MM.1S (cell line): ENCODE data around the gene CD276.

Experiments
- DNase-seq: peaks from one replicate; pipeline ENCODE4 v3.0.0-alpha.2; 2015
- H2AFZ ChIP-seq: fragments of 300-600 bp; sonication (generic); 2 replicates; pipeline ENCODE4 v1.6.0; 2016; ENCODE audit warnings: antibody characterized with exemption, low read length
- H3F3A ChIP-seq: fragments of 300-600 bp; sonication (generic); 2 replicates; pipeline ENCODE4 v1.6.1; 2016; ENCODE audit warnings: mild to moderate bottlenecking, antibody characterized with exemption, low read length, moderate library complexity, mixed read lengths; ENCODE audit not compliant: insufficient read depth
- H3K27ac ChIP-seq: fragments of 300-600 bp; sonication (generic); 2 replicates; pipeline ENCODE4 v1.5.1; 2016; ENCODE audit warnings: mild to moderate bottlenecking, low read length
- H3K27me3 ChIP-seq: fragments of 300-600 bp; sonication (generic); replicated peaks from 2 replicates; pipeline ENCODE4 v1.6.0; 2016; ENCODE audit warnings: low read length; ENCODE audit not compliant: insufficient read depth
- H3K36me3 ChIP-seq: fragments of 300-600 bp; sonication (generic); replicated peaks from 2 replicates; pipeline ENCODE4 v1.6.1; 2016; ENCODE audit warnings: mild to moderate bottlenecking, low read length, mixed read lengths; ENCODE audit not compliant: insufficient read depth
- H3K4me1 ChIP-seq: fragments of 300-600 bp; sonication (generic); 2 replicates; pipeline ENCODE4 v1.6.1; 2016; ENCODE audit warnings: low read length, mixed read lengths
- H3K4me2 ChIP-seq: fragments of 300-600 bp; sonication (generic); 2 replicates; pipeline ENCODE4 v1.6.0; 2016; ENCODE audit warnings: low read depth, low read length
- H3K4me3 ChIP-seq: fragments of 300-600 bp; sonication (generic); 2 replicates; pipeline ENCODE4 v1.5.1; 2016; ENCODE audit warnings: low read length, mixed read lengths
- H3K79me2 ChIP-seq: fragments of 300-600 bp; sonication (generic); 2 replicates; pipeline ENCODE4 v1.6.1; 2016; ENCODE audit warnings: mixed run types, low read length, mixed read lengths
- H3K9ac ChIP-seq: fragments of 300-600 bp; sonication (generic); 2 replicates; pipeline ENCODE4 v1.6.1; 2016; ENCODE audit warnings: low read length, mixed read lengths
- H3K9me2 ChIP-seq: fragments of 300-600 bp; sonication (generic); replicated peaks from 2 replicates; pipeline ENCODE4 v1.6.1; 2016; ENCODE audit warnings: mild to moderate bottlenecking, low read length, mixed read lengths; ENCODE audit not compliant: insufficient read depth
- H3K9me3 ChIP-seq: fragments of 300-600 bp; sonication (generic); replicated peaks from 2 replicates; pipeline ENCODE4 v1.6.1; 2016; ENCODE audit warnings: mild to moderate bottlenecking, low read length, mixed read lengths; ENCODE audit not compliant: insufficient read depth
- H4K20me1 ChIP-seq: fragments of 300-600 bp; sonication (generic); 2 replicates; pipeline ENCODE4 v1.6.1; 2016; ENCODE audit warnings: mild to moderate bottlenecking, low read length, moderate library complexity, mixed read lengths; ENCODE audit not compliant: insufficient read depth
- EZH2 ChIP-seq: fragments of 300-600 bp; sonication (generic); optimal IDR thresholded peaks from 2 replicates; pipeline ENCODE3; 2017; ENCODE audit warnings: low read depth, mild to moderate bottlenecking, antibody characterized with exemption, low read length, mixed read lengths
- EZH2phosphoT487 ChIP-seq: fragments of 300-600 bp; sonication (generic); IDR thresholded peaks from 2 replicates; pipeline ENCODE4 v1.6.1; 2018; ENCODE audit warnings: antibody characterized with exemption, low read length
- TF ChIP-seq, protein P1 (sequence below): fragments of 300-600 bp; sonication (generic); IDR thresholded peaks from 2 replicates; pipeline ENCODE4 v1.5.1; 2016; ENCODE audit warnings: antibody characterized with exemption, low read length, mixed read lengths

CD276 gene

DNA sequence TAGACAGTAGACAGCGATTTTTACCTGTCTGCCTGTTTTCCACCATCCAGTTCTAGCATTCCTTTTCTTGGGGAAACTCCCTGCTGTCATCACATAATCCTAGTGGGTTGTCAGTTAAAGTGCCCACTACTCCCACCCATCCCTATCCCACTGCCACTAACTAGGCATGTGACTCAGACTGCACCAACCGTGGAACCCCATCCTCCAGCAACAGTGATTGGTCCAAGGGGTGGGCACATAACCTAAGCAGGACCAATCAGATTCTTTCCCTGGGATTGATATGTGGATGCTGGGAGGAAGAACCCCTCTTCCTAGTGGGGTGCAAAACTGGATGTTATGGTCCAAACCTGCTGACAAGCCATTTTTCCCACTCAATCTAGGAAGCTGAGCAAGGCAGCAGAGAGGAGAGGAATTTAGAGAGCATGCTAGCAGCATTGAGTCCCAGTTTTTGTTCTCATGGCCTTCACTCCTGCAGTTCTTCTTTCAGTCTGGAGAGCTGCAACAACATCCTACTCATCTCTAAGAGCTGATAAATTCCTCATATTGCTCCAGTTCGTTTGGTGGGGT is 72.8 kb downstream of the CD276 start:
- Histone ChIP-seq H4K20me1 (no peaks in the 10 kb centered on the region), H3K36me3 (no peaks in the 10 kb centered on the region), H3F3A (no peaks in the 10 kb centered on the region), H3K4me2 (no peak overlapping the region), H3K4me1 (no peaks in the 10 kb centered on the region), H3K27me3 (peaks cover 53% of the 10 kb centered on the region), H3K4me3 (no peak overlapping the region), H3K9me2 (no peaks in the 10 kb centered on the region), H2AFZ (no peak overlapping the region), H3K79me2 (no peaks in the 10 kb centered on the region), H3K9me3 (no peaks in the 10 kb centered on the region), H3K27ac (no peak overlapping the region), H3K9ac (no peak overlapping the region)
- no peak for DNase-seq
- TF ChIP-seq EZH2 (no peak), EZH2phosphoT487 (no peak)
- TF ChIP-seq, protein P1, sequence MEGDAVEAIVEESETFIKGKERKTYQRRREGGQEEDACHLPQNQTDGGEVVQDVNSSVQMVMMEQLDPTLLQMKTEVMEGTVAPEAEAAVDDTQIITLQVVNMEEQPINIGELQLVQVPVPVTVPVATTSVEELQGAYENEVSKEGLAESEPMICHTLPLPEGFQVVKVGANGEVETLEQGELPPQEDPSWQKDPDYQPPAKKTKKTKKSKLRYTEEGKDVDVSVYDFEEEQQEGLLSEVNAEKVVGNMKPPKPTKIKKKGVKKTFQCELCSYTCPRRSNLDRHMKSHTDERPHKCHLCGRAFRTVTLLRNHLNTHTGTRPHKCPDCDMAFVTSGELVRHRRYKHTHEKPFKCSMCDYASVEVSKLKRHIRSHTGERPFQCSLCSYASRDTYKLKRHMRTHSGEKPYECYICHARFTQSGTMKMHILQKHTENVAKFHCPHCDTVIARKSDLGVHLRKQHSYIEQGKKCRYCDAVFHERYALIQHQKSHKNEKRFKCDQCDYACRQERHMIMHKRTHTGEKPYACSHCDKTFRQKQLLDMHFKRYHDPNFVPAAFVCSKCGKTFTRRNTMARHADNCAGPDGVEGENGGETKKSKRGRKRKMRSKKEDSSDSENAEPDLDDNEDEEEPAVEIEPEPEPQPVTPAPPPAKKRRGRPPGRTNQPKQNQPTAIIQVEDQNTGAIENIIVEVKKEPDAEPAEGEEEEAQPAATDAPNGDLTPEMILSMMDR = no peak

GRCh38 chr15:73757571-73757970 is 73.4 kb downstream of the CD276 start:
- no peaks in the 10 kb centered on the region for H3K9me3 ChIP-seq
- peaks cover 49% of the 10 kb centered on the region for H3K27me3 ChIP-seq
- no peak overlapping the region for H3K4me3 ChIP-seq
- H3K36me3 ChIP-seq = no peaks in the 10 kb centered on the region
- no peaks in the 10 kb centered on the region for H3F3A ChIP-seq
- no peak overlapping the region for H3K4me2 ChIP-seq
- H3K4me1 ChIP-seq = no peaks in the 10 kb centered on the region
- H4K20me1 ChIP-seq = no peaks in the 10 kb centered on the region
- H3K9ac ChIP-seq = no peak overlapping the region
- no peaks in the 10 kb centered on the region for H3K79me2 ChIP-seq
- no peak for DNase-seq
- H2AFZ ChIP-seq = no peak overlapping the region
- no peaks in the 10 kb centered on the region for H3K9me2 ChIP-seq
- TF ChIP-seq, protein P1 = no peak
- TF ChIP-seq EZH2phosphoT487 (no peak), EZH2 (no peak)
- H3K27ac ChIP-seq = no peak overlapping the region

GRCh38 chr15:73758461-73758860 is 74.3 kb downstream of the CD276 start:
- peaks cover 46% of the 10 kb centered on the region for H3K27me3 ChIP-seq

More at GRCh38 chr15:73758461-73758860, 74.3 kb downstream of the CD276 start:
- Histone ChIP-seq H3K4me1 (no peaks in the 10 kb centered on the region), H3K9ac (no peak overlapping the region), H3K4me2 (no peak overlapping the region), H2AFZ (no peak overlapping the region), H3K9me2 (no peaks in the 10 kb centered on the region), H3K27ac (no peak overlapping the region), H3K36me3 (no peaks in the 10 kb centered on the region), H3F3A (no peaks in the 10 kb centered on the region), H3K79me2 (no peaks in the 10 kb centered on the region), H3K4me3 (no peak overlapping the region), H4K20me1 (no peaks in the 10 kb centered on the region), H3K9me3 (no peaks in the 10 kb centered on the region)
- no peak for TF ChIP-seq EZH2
- TF ChIP-seq, protein P1 = no peak
- TF ChIP-seq EZH2phosphoT487 = no peak
- no peak for DNase-seq
